A549 (cell line): ENCODE data around the gene COPB2.

ENCODE experiments used
- CHD2 ChIP-seq: fragments of 150-350 bp; IDR thresholded peaks from 2 replicates; pipeline ENCODE4 v1.6.1; 2014; ENCODE audit warnings: low read length; ENCODE audit not compliant: partially characterized antibody
- EP300 ChIP-seq, 2 experiments: fragments of >200 bp; sonication (Bioruptor Twin); formaldehyde crosslinking; IDR thresholded peaks; 2 replicates in 1 of 2; 3 replicates in 1 of 2; pipeline ENCODE4 v1.6.1; 2016 to 2017
- HDAC2 ChIP-seq: fragments of 200-600 bp; sonication (generic); IDR thresholded peaks from 2 replicates; pipeline ENCODE4 v1.6.1; 2016
- JUNB ChIP-seq: fragments of >200 bp; sonication (Bioruptor Twin); formaldehyde crosslinking; IDR thresholded peaks from 2 replicates; pipeline ENCODE4 v1.6.1; 2016
- MYC ChIP-seq: IDR thresholded peaks from 2 replicates; pipeline ENCODE4 v1.6.1; 2012; ENCODE audit warnings: mild to moderate bottlenecking, inconsistent platforms, low read length, improper control_type of control experiment, borderline replicate concordance
- PHF8 ChIP-seq: fragments of 200-600 bp; sonication (generic); IDR thresholded peaks from 2 replicates; pipeline ENCODE4 v1.6.1; 2016; ENCODE audit warnings: low read depth, mild to moderate bottlenecking, antibody characterized with exemption, moderate library complexity, borderline replicate concordance
- POLR2A ChIP-seq: IDR thresholded peaks from 2 replicates; pipeline ENCODE4 v1.6.1; 2012; ENCODE audit warnings: mild to moderate bottlenecking, low read length
- POLR2AphosphoS2 ChIP-seq: conservative IDR thresholded peaks from 2 replicates; pipeline ENCODE4 v1.6.1; 2012; ENCODE audit warnings: low read length, improper control_type of control experiment, inconsistent platforms
- SMC3 ChIP-seq: fragments of >200 bp; sonication (Bioruptor Twin); formaldehyde crosslinking; IDR thresholded peaks from 3 replicates; pipeline ENCODE4 v1.6.1; 2018; ENCODE audit warnings: inconsistent platforms
- TFCP2L1 ChIP-seq: fragments of 250-450 bp; sonication (Bioruptor Pico); IDR thresholded peaks from 2 replicates; pipeline ENCODE4 v1.5.0; 2021; ENCODE audit warnings: mild to moderate bottlenecking
- ZSCAN20 ChIP-seq: fragments of 250-450 bp; sonication (Bioruptor Pico); IDR thresholded peaks from 2 replicates; pipeline ENCODE4 v1.8.0; 2022; ENCODE audit warnings: mild to moderate bottlenecking, moderate library complexity
- TF ChIP-seq, protein P1 (sequence below): fragments of >200 bp; sonication (Bioruptor Twin); formaldehyde crosslinking; IDR thresholded peaks from 3 replicates; pipeline ENCODE4 v1.5.1; 2016

DNA sequence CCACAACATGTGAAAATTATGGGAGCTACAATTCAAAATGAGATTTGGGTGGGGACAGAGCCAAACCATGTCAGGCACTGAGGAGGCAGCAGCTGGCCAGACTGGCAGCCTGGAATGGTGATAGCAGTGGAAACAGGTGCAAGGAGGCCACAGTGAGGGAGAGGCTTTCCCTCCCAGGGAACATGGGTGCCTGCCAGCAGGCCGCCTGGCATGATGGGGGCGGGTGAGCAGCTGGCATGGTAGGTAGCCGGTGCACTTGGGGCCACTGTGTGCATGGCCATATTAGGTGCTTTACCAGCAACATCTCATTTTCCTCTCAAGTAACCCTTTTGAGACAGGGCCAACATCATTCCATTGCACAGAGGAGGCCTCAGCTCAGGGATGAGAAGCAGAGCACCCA is 63.9 kb downstream of the COPB2 start:
- TF ChIP-seq SMC3 (no peak), PHF8 (no peak), EP300 (IDR thresholded peaks at IDR 0.05) (no peak), TFCP2L1 (CRISPR knock-in tag) (no peak), POLR2A (no peak), ZSCAN20 (CRISPR knock-in tag) (no peak), JUNB (no peak), CHD2 (no peak), MYC (no peak), HDAC2 (no peak), POLR2AphosphoS2 (no peak)
- TF ChIP-seq, protein P1, sequence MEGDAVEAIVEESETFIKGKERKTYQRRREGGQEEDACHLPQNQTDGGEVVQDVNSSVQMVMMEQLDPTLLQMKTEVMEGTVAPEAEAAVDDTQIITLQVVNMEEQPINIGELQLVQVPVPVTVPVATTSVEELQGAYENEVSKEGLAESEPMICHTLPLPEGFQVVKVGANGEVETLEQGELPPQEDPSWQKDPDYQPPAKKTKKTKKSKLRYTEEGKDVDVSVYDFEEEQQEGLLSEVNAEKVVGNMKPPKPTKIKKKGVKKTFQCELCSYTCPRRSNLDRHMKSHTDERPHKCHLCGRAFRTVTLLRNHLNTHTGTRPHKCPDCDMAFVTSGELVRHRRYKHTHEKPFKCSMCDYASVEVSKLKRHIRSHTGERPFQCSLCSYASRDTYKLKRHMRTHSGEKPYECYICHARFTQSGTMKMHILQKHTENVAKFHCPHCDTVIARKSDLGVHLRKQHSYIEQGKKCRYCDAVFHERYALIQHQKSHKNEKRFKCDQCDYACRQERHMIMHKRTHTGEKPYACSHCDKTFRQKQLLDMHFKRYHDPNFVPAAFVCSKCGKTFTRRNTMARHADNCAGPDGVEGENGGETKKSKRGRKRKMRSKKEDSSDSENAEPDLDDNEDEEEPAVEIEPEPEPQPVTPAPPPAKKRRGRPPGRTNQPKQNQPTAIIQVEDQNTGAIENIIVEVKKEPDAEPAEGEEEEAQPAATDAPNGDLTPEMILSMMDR: no peak
